ENCODE results near the gene ADCY2.

- TF ChIP-seq CTCF (IDR thresholded peaks at IDR 0.05; ENCODE audit: insufficient read depth, low read length) (no peak), GABPA (IDR thresholded peaks at IDR 0.05; ENCODE audit: low read depth) (no peak), POLR2AphosphoS5 (IDR thresholded peaks at IDR 0.05; ENCODE audit: low read depth) (no peak), REST (IDR thresholded peaks at IDR 0.05; ENCODE audit: insufficient replicate concordance, low read depth) (no peak), SPI1 (IDR thresholded peaks at IDR 0.05; ENCODE audit: borderline replicate concordance, low read depth) (no peak)
Measured at GRCh38 chr5:7395432-7395946, 449 bp upstream of the ADCY2 start.

Measured in HL-60 (cell line).